GM19324 (cell line): ENCODE data around the gene PARL.

Experiments
- ATAC-seq: cut with Tn5 transposase; IDR thresholded peaks from one replicate; pipeline ENCODE4 v1.9.1; 2021; ENCODE audit warnings: mild to moderate bottlenecking, moderate library complexity; ENCODE audit not compliant: unreplicated experiment, low FRiP score

PARL gene, protein sequence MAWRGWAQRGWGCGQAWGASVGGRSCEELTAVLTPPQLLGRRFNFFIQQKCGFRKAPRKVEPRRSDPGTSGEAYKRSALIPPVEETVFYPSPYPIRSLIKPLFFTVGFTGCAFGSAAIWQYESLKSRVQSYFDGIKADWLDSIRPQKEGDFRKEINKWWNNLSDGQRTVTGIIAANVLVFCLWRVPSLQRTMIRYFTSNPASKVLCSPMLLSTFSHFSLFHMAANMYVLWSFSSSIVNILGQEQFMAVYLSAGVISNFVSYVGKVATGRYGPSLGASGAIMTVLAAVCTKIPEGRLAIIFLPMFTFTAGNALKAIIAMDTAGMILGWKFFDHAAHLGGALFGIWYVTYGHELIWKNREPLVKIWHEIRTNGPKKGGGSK

GRCh38 chr3:183884427-183885296 lies at the start of gene PARL:
PARL (minus strand) TSS chr3:183884880; CDS start chr3:183884846, 34 bp downstream.
- ATAC-seq, result peak; percentile 99

GRCh38 chr3:183933160-183933559 lies 48.5 kb upstream of the PARL start:
- no peak for ATAC-seq

- no peak for ATAC-seq
These were observed 47.2 kb upstream of the PARL start for GRCh38 chr3:183931881-183932280.

DNA sequence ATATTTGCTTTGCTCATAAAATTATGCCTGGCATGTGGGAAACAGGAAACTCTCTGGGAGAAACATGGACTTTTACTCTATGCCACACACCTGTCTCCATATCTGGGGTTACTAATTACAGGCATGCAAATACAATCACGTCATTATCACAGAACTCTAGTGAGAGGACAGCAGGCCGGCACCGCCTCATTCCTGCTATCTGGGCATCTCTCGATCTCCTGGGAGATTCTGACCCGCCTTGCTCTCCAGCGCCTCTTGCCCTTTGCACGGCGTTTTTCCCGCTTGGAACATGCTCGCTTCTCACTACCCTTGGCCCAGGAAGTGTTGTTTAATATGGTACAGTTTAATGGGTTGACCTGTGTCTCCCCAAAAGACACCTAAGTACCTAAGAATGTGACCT lies 45.4 kb upstream of the PARL start:
- no peak for ATAC-seq

- ATAC-seq, result no peak
These were observed 42.4 kb upstream of the PARL start for GRCh38 chr3:183927059-183927458.

DNA sequence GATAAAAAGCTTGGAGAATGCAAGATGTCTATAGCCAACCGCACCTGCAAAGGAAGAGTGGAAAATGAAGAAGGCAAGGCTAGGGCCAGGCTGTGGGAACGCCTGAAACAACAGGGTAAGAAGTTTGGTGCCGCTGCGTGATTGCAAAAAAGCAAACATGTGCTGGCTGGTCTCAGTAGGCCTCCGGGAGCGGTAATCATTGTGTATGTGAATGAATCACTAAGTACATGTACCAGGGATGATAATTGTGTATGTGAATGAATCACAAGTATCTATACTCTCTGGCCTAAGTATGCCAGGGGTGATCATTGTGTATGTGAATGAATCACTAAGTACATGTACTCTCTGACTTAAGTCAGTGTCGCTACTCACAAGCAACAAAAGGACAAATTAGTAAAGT lies 40.3 kb upstream of the PARL start:
- ATAC-seq, result no peak

DNA sequence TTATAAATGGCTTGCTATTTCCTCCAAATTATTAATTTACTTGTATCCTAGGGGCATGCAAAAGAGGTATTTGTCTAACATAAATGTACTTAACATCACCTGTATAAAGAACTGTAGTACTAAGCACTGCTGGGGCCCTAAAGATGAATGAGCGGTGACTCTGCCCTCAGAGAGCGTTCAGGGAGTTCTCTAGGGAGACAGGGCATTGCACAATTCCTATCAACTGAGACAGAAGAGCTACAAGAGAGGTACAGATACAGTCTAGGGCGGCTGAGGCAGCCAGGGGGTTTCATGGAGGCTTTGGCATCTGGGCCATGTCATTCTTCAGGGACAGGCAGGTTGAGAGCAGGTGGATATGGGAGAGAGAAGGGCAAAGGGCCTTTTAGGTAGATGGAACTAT lies 39.9 kb upstream of the PARL start:
- ATAC-seq, result no peak

DNA sequence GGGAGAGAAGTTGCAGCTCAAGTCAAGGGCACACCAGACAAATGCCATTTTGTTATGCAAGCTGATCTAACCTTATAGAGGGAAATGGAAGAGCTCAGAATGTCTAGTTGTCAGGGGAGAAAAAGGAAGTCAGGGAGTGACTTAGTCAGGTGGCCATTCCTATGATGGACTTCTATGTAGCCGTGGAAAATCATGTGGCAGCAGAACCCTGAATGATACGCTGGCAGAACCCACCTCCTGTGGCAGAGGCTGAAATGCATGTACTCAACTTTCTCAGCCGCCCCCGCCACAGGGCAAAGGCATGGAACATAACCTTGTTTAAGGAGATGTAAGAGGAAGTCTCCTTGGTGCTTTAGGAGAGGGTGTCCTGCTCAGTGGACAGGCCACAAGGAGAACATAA lies 37.7 kb upstream of the PARL start:
- ATAC-seq, result no peak

- no peak for ATAC-seq
These were observed 36.4 kb upstream of the PARL start for GRCh38 chr3:183921096-183921495.

DNA sequence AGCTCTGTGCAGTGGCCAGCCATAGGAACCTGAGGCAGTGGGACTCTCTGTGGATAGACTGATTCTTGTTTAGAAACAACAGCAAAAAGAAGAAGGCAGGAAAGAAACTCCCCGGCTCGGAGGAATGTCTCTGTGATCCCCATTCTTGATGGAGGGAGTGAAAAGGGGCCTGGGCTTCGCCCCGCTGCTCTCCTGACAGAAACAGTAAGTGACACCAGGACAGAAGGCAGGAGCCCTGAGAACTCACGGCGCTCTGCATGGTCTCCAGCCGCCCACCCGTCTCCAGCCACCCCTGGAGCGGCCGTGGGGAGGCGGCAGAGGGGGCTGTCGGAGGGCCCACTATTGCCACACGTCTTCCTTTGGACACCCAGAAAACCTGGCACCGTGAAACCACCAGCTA lies 35.7 kb upstream of the PARL start:
- ATAC-seq, result no peak

DNA sequence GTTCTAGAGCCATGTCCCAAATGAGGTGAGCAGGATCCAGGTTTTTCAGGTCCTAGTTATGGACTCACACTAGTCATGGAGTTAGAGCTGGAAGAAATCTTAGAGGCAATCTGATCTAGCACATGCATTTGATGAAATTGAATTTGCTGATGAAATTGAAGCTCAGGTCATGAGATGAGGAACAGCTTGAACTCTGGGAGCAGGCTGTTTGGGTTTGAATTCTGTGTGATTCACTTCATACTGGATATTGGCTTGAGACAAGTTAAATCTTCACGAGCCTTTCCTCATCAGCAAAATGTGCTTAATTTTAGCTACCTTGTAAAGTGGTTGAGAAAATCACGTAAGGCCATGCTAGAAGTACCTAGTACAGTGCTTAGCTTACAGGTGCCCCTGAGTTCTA lies 33.5 kb upstream of the PARL start:
- ATAC-seq, result no peak

GRCh38 chr3:183917776-183918175 lies 33.1 kb upstream of the PARL start:
- ATAC-seq, result no peak

DNA sequence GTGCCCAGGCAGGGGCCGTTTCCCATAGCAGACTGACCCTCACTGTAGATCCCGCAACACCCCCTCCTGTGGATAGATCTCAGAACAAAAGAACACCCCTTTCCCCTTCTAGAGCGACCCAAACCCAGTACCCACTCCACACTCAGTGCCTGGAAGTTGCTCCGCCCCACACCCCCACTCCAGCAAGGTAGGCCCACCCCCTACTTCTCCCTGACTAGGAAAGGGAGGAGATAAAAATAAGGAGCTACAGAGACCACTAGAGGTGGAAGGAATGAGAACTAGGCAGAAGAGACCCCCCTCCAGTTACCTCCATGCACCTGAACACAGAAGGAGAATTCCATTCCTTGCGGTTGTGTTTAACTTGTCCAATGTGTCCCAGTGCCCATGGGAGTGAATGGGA lies 30.2 kb upstream of the PARL start:
- ATAC-seq, result no peak

DNA sequence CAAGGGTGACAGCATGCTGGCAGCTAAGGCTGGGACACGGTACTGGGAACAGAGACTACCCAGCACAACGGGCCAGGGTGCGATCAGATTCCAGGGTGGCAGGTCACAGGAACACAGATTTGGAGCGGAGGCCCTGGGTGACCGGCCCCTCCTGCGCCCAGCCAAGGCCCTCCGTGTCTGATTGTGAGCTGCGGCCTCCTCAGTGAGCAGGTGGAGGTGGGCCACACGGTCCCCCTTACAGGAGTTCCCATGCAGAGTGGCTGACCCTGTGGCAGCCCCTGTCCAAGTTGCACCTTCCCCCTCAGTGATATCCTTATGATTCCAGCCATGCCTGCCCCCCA lies 28.9 kb upstream of the PARL start:
- no peak for ATAC-seq

- no peak for ATAC-seq
These were observed 28.4 kb upstream of the PARL start for GRCh38 chr3:183912895-183913579.

DNA sequence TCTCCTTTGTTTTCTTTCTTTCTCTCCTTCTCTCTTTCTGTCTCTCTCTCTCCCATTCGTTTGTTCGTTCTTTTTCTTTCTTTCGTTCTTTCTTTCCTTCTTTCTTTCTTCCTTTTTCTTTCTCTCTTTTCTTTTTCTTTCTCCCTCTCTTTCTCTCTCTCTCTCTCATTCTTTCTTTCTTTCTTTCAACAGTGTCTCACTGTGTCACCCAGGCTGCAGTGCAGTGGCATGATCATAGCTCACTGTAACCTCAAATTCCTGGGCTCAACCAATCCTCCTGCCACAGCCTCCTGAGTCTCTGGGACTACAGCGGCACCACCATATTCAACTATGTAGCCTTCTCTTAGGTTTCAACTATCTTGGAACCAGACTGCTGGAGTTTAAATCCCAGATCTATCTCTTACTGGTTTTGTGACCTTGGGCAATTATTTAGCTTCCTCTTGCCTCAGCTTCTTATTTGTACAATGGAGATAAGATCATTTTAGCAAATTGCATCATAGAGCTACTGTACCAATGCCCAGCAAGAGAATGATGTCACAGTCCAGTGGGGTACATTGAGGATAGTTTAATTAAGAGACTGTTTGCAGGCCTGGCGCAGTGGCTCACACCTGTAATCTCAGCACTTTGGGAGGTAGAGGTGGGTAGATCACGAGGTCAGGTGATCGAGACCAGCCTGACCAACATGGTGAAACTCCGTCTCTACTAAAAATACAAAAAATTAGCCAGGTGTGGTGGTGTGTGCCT lies 27.3 kb upstream of the PARL start:
- no peak for ATAC-seq

- ATAC-seq, result no peak
These were observed 26.4 kb upstream of the PARL start for GRCh38 chr3:183911087-183911486.

DNA sequence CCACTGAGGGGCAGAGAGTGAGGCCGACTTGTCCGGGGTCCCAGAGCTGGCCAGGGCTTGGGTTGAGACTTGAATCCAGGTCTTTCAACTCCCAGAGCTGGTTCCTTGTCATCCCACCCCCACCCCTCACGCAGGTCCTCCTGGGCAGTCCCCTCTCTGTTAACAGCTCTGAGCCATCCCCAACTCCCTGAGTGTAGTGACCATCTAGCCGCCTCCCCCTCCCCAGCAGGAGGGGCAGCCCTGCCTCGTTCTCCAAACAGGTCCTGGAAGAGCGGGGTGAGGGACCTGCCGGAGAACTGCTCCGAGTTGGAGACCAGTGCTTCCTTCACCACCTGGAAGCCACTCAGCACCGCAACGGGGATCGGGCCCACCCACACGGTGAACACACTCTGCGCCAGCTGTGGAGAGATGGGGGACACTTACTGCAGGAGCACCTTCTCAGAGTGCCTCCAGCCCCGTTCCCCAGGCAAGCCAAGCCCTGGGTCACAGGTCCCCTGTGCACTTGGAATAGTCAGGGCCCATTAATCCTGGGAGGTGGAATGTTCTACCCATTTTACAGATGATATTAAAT lies 24.4 kb upstream of the PARL start:
- no peak for ATAC-seq

DNA sequence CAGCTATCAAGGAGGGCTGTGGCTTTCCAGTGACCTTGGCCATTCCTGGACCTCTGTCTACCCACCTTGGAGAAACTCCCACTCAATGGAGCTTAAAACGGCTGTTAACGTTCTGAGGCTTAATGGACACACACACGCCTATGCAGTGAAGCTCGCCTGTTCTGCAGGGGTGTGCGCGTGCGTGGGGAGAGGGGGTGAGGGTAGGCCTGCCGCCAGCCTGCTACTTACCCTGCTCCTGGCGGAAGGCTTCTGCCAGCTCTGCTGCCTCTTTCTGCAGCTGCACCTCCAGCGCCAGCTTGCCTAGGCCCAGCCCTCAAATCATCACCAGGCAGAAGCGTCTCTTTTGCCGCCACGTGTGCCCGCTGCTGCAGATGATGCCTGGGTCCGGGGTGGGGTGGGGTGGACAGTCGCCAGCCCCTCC lies 23.2 kb upstream of the PARL start:
- no peak for ATAC-seq

DNA sequence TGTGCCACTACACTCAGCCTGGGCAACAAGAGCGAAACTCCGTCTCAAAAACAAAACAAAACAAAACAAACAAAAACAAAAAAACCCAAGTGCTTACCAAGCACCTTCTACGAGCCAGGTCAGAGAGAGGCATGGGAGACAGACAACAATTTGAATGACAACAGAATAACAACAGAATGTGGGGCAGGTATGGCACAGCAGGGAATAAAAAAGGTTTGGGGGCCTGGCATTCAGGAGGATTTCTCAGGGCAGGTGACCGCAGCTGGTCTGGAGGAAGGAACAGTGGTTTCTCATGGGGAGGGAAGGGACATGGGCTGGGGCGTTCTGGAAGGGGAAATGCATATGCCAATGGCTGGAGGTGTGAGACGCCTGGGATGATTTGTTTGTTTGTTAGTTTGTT lies 22.5 kb upstream of the PARL start:
- ATAC-seq, result no peak
